HEK293 (cell line): ENCODE data around the gene SPATA25.
A peak's percentile ranks its signal among the peaks of the same experiment; 100 is the strongest.

Experiments
- ATF2 ChIP-seq: fragments of 450-650 bp; formaldehyde crosslinking; IDR thresholded peaks from 2 replicates; pipeline ENCODE4 v1.5.1; 2016; ENCODE audit warnings: missing biosample characterization, missing genetic modification characterization, low read depth
- BCL11A ChIP-seq: fragments of 450-650 bp; formaldehyde crosslinking; IDR thresholded peaks from 2 replicates; pipeline ENCODE4 v1.5.1; 2016; ENCODE audit warnings: low read depth, missing biosample characterization, missing genetic modification characterization
- BCL6B ChIP-seq: fragments of 450-650 bp; formaldehyde crosslinking; IDR thresholded peaks from 2 replicates; pipeline ENCODE4 v1.5.1; 2017; ENCODE audit warnings: missing biosample characterization, missing genetic modification characterization
- KLF1 ChIP-seq: fragments of 450-650 bp; formaldehyde crosslinking; IDR thresholded peaks from 2 replicates; pipeline ENCODE4 v1.5.1; 2016; ENCODE audit warnings: missing biosample characterization, missing genetic modification characterization
- OSR2 ChIP-seq: fragments of 450-650 bp; formaldehyde crosslinking; IDR thresholded peaks from 2 replicates; pipeline ENCODE4 v1.5.1; 2016; ENCODE audit warnings: missing biosample characterization, missing genetic modification characterization
- REST ChIP-seq: fragments of 450-650 bp; formaldehyde crosslinking; IDR thresholded peaks from 2 replicates; pipeline ENCODE4 v1.5.1; 2016; ENCODE audit warnings: missing biosample characterization, missing genetic modification characterization
- SP2 ChIP-seq: fragments of 450-650 bp; formaldehyde crosslinking; IDR thresholded peaks from 2 replicates; pipeline ENCODE4 v1.5.1; 2016; ENCODE audit warnings: missing biosample characterization, missing genetic modification characterization
- WT1 ChIP-seq: fragments of 450-650 bp; formaldehyde crosslinking; IDR thresholded peaks from 2 replicates; pipeline ENCODE4 v1.5.1; 2016; ENCODE audit warnings: missing biosample characterization, missing genetic modification characterization
- ZBTB17 ChIP-seq: fragments of 450-650 bp; formaldehyde crosslinking; IDR thresholded peaks from 2 replicates; pipeline ENCODE4 v1.5.1; 2016; ENCODE audit warnings: missing biosample characterization, missing genetic modification characterization
- ZBTB21 ChIP-seq: fragments of 450-650 bp; formaldehyde crosslinking; IDR thresholded peaks from 2 replicates; pipeline ENCODE4 v1.5.1; 2017; ENCODE audit warnings: missing biosample characterization, missing genetic modification characterization
- ZBTB48 ChIP-seq: fragments of 450-650 bp; formaldehyde crosslinking; IDR thresholded peaks from 2 replicates; pipeline ENCODE4 v1.5.1; 2016; ENCODE audit warnings: missing biosample characterization, missing genetic modification characterization
- ZEB2 ChIP-seq: fragments of 450-650 bp; formaldehyde crosslinking; IDR thresholded peaks from 2 replicates; pipeline ENCODE4 v1.5.1; 2016; ENCODE audit warnings: missing biosample characterization, missing genetic modification characterization
- ZNF10 ChIP-seq: fragments of 450-650 bp; formaldehyde crosslinking; IDR thresholded peaks from 2 replicates; pipeline ENCODE4 v1.5.1; 2017; ENCODE audit warnings: missing biosample characterization, missing genetic modification characterization
- ZNF146 ChIP-seq: fragments of 450-650 bp; formaldehyde crosslinking; IDR thresholded peaks from 2 replicates; pipeline ENCODE4 v1.5.1; 2016; ENCODE audit warnings: missing biosample characterization, missing genetic modification characterization
- ZNF335 ChIP-seq: fragments of 450-650 bp; formaldehyde crosslinking; conservative IDR thresholded peaks from 2 replicates; pipeline ENCODE4 v1.5.1; 2016; ENCODE audit warnings: missing biosample characterization, missing genetic modification characterization
- ZNF366 ChIP-seq: fragments of 450-650 bp; formaldehyde crosslinking; conservative IDR thresholded peaks from 2 replicates; pipeline ENCODE4 v1.5.1; 2016; ENCODE audit warnings: missing biosample characterization, missing genetic modification characterization
- ZNF501 ChIP-seq: fragments of 450-650 bp; formaldehyde crosslinking; IDR thresholded peaks from 2 replicates; pipeline ENCODE4 v1.5.1; 2016; ENCODE audit warnings: missing biosample characterization, missing genetic modification characterization
- ZNF600 ChIP-seq: fragments of 450-650 bp; formaldehyde crosslinking; IDR thresholded peaks from 2 replicates; pipeline ENCODE4 v1.5.1; 2016; ENCODE audit warnings: missing biosample characterization, missing genetic modification characterization
- ZNF610 ChIP-seq: fragments of 450-650 bp; formaldehyde crosslinking; IDR thresholded peaks from 2 replicates; pipeline ENCODE4 v1.5.1; 2016; ENCODE audit warnings: missing biosample characterization, missing genetic modification characterization, borderline replicate concordance
- ZNF639 ChIP-seq: fragments of 450-650 bp; formaldehyde crosslinking; IDR thresholded peaks from 2 replicates; pipeline ENCODE4 v1.5.1; 2016; ENCODE audit warnings: missing biosample characterization, missing genetic modification characterization
- ZNF660 ChIP-seq: fragments of 450-650 bp; IDR thresholded peaks from 2 replicates; pipeline ENCODE4 v1.5.1; 2018; ENCODE audit warnings: missing biosample characterization, mild to moderate bottlenecking, missing genetic modification characterization
- ZNF692 ChIP-seq: fragments of 450-650 bp; formaldehyde crosslinking; IDR thresholded peaks from 2 replicates; pipeline ENCODE4 v1.5.1; 2016; ENCODE audit warnings: missing biosample characterization, missing genetic modification characterization
- ZNF704 ChIP-seq: fragments of 450-650 bp; formaldehyde crosslinking; IDR thresholded peaks from 2 replicates; pipeline ENCODE4 v1.5.1; 2016; ENCODE audit warnings: missing biosample characterization, missing genetic modification characterization
- ZNF76 ChIP-seq: fragments of 450-650 bp; formaldehyde crosslinking; IDR thresholded peaks from 2 replicates; pipeline ENCODE4; 2016; ENCODE audit warnings: low read depth, missing biosample characterization, missing genetic modification characterization, borderline replicate concordance
- ZNF843 ChIP-seq: fragments of 450-650 bp; formaldehyde crosslinking; IDR thresholded peaks from 2 replicates; pipeline ENCODE4 v1.5.1; 2016; ENCODE audit warnings: missing biosample characterization, missing genetic modification characterization
- ZSCAN4 ChIP-seq: fragments of 450-650 bp; formaldehyde crosslinking; IDR thresholded peaks from 2 replicates; pipeline ENCODE4 v1.5.1; 2017; ENCODE audit warnings: missing biosample characterization, missing genetic modification characterization

Gene SPATA25

GRCh38 chr20:45890985-45891983 is 3.9 kb upstream of the SPATA25 start, which contains the start of the genes CTSA and NEURL2 (continued):
- TF ChIP-seq ZNF366 (tag by site-specific recombination) (no peak), ZBTB21 (peak; percentile 69), WT1 (tag by site-specific recombination) (peak; percentile 68), ZEB2 (tag by site-specific recombination) (peak; percentile 90), ZNF704 (tag by site-specific recombination) (peak; percentile 70; the same call in 1 of the 2 replicates), ZNF76 (tag by site-specific recombination) (peak; percentile 69; the same call in 1 of the 2 replicates), BCL11A (peak; percentile 84), ZNF10 (tag by site-specific recombination) (peak; percentile 38; the same call in 1 of the 2 replicates), ZNF692 (tag by site-specific recombination) (peak; percentile 75), ZNF660 (peak; percentile 32; the same call in 1 of the 2 replicates), ZBTB17 (tag by site-specific recombination) (peak; percentile 98), ZBTB48 (tag by site-specific recombination) (peak; percentile 90), ZNF639 (peak; percentile 81), KLF1 (peak; percentile 86), ZNF146 (peak; percentile 87; the same call in 1 of the 2 replicates), SP2 (tag by site-specific recombination) (peak; percentile 82), BCL6B (tag by site-specific recombination) (peak; percentile 62; the same call in 1 of the 2 replicates), ZNF501 (tag by site-specific recombination) (0 out of 2 replicates have a peak, but pooled peaks have one; percentile 60), ZNF843 (tag by site-specific recombination) (peak; percentile 77), REST (peak; percentile 58), ZSCAN4 (tag by site-specific recombination) (0 out of 2 replicates have a peak, but pooled peaks have one; percentile 27), ATF2 (tag by site-specific recombination) (no peak), ZNF610 (tag by site-specific recombination) (peak; percentile 55; the same call in 1 of the 2 replicates), ZNF600 (tag by site-specific recombination) (peak; percentile 57; the same call in 1 of the 2 replicates), ZNF335 (tag by site-specific recombination) (peak; percentile 96), OSR2 (tag by site-specific recombination) (peak; percentile 38; the same call in 1 of the 2 replicates)
